GM23248 (cell line): ENCODE measurements around the gene OR9A2.

ENCODE experiments used
- EZH2 ChIP-seq: fragments of 200-600 bp; sonication (generic); IDR thresholded peaks from 2 replicates; pipeline ENCODE4 v1.6.1; 2018; ENCODE audit warnings: antibody characterized with exemption, mild to moderate bottlenecking; ENCODE audit not compliant: insufficient read depth, poor library complexity, severe bottlenecking
- EZH2phosphoT487 ChIP-seq: fragments of 200-600 bp; sonication (generic); IDR thresholded peaks from 2 replicates; pipeline ENCODE4 v1.6.1; 2018; ENCODE audit warnings: antibody characterized with exemption, moderate library complexity, mild to moderate bottlenecking, low read depth; ENCODE audit not compliant: insufficient read depth

DNA sequence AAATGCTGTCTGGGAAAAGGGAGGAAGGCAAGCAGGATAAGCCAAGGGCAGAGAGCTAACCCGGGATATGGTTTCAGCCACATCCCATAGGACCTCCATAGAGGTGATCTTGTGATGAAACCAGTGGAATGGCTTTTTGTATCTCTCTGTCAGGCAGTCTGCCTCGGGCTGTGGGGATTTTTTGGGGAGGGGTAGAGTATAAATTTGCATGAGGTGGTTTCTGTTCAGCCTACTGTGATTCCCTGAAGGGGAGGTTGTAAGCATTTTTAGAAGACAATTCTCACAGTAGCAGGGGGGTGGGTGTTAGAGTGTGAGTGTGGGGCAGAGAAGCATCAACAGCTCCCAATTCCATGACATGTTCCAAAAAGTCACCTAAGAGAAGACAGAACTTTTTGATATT, 11.8 kb downstream of the OR9A2 start:
- TF ChIP-seq EZH2 (no peak), EZH2phosphoT487 (no peak)
